ENCODE measurements around the gene CECR2.
A peak's percentile ranks its signal among the peaks of the same experiment; 100 is the strongest.

The CECR2 gene

DNA sequence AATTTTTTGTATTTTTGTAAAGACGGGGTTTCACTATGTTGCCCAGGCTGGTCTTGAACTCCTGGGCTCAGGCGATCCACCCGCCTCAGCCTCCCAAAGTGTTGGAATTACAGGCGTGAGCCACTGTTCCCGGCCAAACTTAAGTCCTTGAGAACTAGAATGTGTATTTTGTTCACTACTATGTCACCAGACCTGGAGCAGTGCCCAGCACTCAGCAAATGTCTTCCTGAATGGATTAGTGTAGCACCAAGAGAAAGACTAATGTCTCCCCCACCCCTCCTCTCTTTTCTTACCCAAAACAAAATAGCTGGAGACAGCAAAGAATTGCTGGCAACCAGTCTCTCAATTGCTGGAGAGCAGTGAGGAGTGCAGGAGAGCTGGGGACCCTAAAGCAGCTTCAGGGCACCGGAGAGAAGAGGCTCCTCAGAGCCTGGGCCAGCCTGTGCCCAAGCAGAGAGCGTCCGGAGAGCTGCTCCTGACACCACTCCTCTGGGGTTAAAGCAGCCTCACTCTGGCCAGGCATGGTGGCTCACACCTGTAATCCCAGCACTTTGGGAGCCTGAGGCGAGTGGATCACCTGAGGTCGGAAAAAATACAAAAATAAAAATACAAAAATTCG is 209.0 kb downstream of the CECR2 start:
- peak; percentile 54 for DNase-seq

DNA sequence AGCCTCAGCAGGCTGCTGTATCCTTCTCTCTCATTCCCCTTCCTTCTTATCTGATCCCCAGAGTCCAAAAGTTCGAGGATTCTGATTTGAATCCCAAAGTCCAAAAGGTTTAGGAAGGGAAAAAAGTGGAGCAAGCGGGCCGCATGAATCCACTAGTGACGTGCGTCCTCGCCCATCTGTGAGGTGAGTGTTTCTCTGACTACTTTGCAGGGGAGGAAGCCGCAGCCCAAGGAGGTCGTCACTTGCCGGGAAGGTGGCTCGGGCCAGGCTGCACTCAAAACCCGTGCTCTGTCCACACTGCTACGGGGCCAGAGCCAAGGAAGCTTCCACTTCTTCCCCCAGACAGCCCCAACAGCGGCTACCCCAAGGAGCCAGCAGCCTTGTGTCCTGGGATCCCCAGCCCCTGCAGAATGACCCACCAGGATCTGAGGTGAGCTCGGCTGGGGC is 210.3 kb downstream of the CECR2 start:
- DNase-seq = no peak

DNA sequence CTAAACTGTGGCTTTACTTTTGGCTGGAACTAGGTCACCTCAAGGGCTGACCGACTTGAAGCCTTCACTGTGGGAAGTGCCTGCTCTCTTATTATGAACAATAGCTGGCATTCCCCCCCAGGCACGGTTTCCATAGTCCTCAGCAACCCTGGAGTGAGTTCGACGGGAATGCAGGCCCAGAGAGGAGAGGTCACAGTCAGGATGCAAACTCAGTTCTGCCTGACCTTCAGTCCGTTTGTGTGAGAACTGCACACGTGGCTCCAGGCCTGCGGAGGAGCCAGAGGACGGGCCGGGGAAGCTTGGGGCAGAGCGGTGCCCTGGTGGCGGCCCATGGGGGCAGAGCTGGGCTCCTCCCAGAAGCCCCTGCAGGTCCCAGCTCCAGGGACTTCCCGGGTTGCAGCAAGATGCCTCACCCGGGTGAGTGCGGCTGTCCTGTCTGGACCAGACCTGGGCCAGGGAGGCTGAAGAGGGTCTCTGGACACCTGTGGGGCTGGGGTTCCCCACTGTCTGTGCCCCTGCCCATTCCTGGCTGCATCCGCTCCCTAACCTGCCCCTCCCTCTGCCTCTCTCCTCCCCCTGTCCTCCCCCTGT is 211.3 kb downstream of the CECR2 start:
- DNase-seq = peak; percentile 51

DNA sequence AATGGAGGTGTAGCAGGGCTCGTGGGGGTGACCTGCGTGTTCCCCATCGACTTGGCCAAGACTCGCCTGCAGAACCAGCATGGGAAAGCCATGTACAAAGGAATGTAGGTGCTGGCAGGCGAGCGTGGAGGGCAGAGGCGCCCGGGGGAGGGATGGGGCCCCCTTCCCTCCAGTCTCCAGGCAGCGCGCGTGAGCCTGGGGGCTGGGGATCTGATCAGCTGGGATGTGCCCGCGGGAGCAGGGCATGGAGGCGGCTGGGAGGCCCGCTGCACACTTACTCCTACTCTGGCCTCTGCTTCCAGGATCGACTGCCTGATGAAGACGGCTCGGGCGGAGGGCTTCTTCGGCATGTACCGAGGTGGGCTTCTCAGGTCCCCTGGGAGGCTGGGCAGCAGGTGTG is 211.8 kb downstream of the CECR2 start:
- no peak for DNase-seq

DNA sequence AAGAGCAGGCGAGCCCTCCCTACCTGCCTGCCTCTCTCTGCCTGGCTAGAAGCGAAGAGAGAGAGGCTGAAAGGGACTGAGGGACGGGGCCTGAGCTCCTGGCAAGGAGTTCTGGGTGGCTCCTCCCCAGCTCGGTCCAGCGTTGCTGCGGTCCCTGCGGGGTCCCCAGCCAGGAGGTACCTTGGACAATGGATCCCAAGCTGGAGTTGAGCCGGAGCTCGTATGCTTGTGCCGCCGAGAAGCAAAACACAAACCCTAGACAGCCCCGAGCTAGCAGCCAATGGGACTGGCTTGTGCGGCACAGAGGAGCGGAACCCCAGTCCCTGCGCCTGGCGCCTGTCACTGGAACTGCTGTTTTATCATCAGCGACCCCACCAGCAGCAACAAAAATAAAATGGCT is 212.4 kb downstream of the CECR2 start:
- no peak for DNase-seq

DNA sequence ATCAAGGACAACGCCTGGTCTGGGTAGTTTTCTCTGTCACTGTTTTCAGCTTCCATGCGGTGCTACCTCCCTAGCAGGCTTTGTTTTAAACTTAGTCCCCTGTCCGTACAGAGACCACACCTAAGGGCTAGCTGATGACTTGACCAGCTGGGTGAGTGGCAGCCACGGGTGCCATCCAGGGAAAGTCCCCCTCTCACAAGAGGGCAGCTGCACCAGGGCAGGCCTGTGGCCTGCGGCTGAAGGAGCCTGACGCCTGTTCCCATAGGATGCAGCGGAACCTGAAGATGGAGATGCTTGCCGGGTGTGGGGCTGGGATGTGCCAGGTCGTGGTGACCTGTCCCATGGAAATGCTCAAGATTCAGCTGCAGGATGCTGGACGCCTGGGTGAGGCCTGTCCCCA is 213.9 kb downstream of the CECR2 start:
- DNase-seq = no peak

DNA sequence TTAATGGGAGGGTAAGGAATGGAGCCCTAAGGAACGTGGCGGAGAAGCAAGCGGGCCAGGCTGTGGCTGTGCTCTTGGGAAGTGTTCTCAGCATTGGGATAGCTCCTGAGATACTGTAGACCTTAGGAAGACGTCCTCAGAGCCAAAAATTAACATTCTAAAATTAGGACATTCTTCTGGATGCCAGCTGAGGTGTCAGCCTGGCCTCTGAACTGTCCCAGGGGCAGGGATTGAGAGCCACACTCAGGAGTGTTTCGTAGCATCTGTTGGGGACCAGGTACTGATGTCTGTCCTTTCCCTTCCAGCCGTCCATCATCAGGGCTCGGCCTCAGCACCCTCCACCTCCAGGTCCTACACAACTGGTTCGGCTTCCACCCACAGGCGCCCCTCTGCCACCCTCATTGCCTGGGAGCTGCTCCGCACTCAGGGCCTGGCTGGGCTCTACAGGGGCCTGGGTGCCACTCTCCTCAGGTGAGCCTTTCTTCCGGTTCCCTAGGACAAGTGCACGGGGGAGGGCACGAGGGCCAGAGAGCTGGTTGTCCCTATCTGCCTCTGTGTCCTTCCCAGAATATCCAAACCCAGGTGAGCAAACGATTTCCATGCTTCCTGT is 217.7 kb downstream of the CECR2 start:
- DNase-seq = no peak

DNA sequence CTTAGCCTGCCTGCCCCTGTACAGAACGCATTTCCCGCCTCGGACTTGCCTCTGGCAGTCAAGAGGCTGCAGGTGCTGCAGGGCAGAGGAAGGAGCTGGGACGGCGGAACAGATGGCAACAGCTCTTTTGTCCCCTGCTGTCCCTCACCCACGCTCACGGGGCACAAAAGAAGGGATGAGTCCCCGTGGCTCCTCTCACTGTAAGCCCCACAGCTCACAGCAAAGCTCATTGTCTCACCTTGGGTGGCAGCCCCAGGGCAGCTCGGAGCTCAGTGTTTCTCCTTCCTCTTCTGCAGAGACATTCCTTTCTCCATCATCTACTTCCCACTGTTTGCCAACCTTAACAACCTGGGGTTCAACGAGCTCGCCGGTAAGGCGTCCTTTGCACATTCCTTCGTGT is 218.4 kb downstream of the CECR2 start:
- no peak for DNase-seq

DNA sequence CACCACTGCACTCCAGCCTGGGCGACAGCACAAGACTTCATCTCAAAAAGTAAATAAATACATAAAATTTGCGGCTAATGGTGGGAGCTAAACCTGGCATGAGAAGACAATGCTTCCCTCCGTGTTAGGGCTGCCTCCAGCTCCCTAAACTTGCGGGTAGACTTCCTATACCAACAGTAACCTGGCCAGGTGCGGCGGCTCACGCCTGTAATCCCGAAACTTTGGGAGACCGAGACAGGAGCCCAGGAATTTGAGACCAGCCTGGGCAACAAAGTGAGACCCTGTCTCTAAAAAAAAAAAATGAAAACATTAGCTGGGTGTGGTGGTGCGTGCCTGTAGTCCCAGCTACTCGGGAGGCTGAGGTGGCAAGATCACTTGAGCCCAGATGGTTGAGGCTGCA is 219.3 kb downstream of the CECR2 start:
- DNase-seq = no peak

DNA sequence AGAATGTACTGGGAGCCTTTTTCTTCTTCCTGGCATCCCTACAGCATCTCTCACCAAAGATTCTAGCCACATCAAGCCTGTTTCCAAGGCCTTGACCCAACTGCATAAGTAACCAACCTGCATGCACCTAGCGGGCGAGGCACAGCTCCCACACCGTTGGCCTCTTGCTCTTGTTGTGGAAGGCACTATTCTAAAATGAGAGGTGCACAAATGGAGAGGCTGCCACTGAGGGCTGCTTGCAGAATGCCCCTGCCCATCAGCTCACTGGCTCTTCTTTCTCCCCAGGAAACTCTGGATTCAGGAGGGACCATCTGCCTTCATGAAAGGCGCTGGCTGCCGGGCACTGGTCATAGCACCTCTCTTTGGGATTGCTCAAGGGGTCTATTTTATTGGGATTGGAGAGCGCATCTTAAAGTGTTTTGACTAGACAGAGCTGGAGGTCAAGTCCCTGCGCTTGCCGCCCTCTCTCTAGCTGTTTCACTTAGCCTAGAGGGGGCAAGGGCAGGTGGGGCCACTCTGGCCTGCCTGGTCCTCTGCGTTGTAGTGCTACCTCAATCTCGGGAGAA is 220.6 kb downstream of the CECR2 start:
- DNase-seq = no peak

DNA sequence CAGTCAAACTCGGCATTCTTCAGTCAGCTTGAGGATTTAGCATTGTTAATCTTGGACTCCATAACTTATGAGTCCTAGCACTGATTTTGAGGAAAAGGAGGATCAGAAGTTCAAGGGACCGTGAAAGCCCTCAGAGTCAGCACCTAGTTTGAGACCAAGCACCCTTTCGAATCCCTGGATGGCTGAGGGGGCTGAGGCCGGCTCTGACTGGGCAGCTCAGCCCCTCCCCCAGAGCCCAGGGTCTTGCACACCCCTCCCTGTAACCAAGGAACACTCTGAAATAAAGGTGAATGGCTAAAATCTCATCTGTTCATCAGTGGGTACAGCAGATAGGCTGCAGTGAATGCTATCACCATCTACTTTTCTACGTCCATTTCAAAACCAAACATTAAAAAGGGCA is 221.3 kb downstream of the CECR2 start:
- no peak for DNase-seq

DNA sequence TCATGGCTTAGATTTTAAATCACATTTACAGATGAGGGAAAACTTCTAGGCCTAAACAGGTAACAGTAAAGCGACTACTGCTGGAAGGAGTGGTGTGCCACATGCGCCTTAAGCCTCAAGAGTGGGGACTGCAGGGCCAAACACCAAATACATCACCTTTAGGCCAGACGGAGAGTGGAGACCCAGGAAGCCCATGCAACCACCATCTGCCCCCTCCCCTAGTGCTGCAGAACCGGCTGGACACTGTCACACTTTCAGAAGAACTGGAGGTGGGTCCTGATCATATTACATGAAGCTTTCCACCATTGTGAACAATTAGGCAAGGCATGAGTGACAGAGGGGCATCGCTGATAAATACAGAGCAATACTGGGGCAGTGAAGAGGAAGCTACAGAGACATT is 222.9 kb downstream of the CECR2 start:
- DNase-seq = no peak

DNA sequence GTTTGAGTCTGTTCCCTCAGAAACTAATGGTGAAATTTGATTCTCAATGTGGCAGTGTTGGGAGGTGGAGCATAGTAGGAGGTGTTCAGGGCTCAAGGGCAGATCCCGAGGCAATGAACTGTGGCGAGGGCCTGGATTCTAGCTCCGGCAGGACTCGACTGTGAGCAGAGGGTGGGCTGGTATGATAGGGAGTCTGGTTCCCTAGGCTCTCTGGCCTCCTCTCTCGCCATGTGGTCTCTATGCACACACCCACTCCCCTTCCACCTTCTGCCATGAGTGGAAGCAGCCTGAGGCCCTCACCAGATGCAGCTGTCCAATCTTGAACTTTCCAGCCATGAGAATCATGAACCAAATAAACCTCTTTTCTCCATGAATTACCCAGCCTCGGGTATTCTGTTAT is 227.0 kb downstream of the CECR2 start:
- DNase-seq = no peak

DNA sequence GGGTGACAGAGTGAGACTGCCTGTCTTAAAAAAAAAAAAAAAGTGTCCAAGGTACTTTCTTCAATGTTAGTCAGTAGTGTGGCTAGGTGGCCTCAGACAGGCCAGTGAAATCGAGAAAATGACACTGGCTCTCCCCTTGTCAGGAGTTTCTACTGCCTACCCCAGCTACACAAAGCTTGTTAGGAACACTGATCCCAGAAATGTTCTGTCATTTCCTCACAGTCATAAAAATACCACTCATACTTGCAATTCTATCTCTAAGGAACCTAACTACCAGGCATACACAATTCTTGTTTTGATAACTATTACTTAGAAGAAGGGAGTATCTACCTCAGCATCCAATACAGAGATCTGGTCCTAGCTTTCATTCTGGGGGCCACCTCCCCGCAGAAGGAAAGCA is 228.0 kb downstream of the CECR2 start:
- no peak for DNase-seq

DNA sequence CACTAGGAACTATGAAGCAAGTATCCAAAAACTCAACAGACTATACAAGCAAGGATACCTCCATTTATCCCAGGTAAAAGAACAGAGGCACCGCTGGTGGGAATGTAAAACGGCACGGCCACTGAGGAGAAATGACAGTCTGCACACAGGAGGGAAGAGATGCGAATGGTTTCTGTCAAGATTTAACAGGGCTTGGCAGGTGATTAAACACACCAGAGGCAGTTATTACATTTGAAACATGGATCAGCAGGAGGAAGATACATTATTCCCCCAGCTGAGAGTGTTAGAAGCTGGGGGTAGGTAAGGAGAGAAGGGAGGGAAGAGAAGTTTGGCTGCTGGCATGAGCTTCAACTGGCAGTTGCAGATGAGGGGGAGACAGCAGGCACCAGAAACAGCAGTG is 229.1 kb downstream of the CECR2 start:
- DNase-seq = no peak

DNA sequence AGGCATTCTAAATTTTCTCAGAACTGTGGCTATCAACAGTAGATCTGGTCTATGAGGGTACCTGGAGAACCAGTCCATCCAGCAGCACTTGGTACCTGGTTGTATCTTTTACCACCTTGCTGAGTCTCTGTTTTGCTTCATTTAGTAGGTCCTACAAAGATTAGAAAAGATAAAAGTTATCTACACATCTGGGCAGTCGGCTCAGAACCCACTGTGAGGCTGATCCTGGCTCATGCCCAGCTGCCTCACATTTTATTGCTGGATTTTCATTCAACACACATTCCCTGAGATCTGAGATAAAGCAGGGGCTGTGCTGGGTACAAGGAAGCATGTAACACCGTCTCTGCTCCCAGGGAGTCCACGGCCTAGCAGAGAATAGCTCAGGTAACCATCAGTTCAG is 231.8 kb downstream of the CECR2 start:
- DNase-seq = no peak

DNA sequence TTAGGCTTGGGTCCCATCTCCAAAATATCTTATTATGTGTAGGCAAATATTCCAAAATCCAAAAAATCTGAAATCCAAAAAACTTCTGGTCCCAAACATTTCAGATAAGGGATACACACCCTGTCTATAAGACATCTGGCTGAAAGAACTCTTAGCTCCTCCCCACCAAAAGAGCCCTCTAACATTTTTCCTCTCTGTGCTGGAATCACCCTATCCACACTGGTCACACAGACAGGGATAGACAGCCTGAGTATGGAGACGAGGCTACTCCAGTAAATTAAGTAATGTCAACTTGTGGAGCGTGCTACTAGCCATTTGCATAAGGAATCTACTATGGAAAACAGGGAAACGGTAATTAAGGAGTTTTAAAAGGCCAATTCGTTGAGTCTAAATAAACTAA is 234.4 kb downstream of the CECR2 start:
- no peak for DNase-seq

DNA sequence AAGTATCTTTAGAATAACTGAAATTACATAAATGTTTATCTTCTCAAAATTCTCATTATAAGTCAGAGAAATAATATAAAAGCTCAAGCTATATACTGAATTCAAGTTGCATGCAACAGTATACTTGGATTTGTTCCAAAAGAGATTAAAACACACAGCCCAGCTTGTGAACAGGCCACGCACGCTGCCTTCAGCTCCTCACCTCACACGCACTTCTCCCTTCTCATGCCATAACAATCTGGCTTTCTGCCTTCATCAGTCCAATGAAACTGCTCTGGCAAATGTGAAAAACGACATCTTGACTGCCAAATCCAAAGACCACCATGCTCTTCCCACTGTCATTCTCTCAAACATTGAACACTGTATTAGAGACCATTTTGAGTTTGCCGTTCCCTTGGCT is 237.2 kb downstream of the CECR2 start:
- DNase-seq = peak; percentile 20

Data from eye (tissue), 1 donor.